ENCODE data around the gene DAGLB. TPM values are rescaled to one million over a fixed set of nuclear protein-coding genes. Genes with fewer than 3 reads are reported as not detected.
A peak's percentile ranks its signal among the peaks of the same experiment; 100 is the strongest.
"Not testable (repeated sequence)": the region's sequence is repeated elsewhere in the genome, so short reads cannot be mapped to it uniquely, and the experiment has no call there.

The DAGLB gene
- total RNA-seq, 1 experiment from 2014 or later = 9.9 TPM

GRCh38 chr7:6475433-6476186 lies 27.9 kb upstream of the DAGLB start:
- in situ Hi-C loops (cut with HindIII; ENCODE audit: low pct_unique_long_range_greater_than_20kb, low sequenced_read_pairs) = no loop called here
- no peak for DNase-seq (ENCODE audit: low read depth, low spot score)

GRCh38 chr7:6465862-6466261 lies 18.1 kb upstream of the DAGLB start:
- in situ Hi-C loops (cut with HindIII; ENCODE audit: low pct_unique_long_range_greater_than_20kb, low sequenced_read_pairs) = no loop called here
- no peak for DNase-seq (ENCODE audit: low read depth, low spot score)

GRCh38 chr7:6463609-6464008 lies 15.9 kb upstream of the DAGLB start:
- in situ Hi-C loops (cut with HindIII; ENCODE audit: low pct_unique_long_range_greater_than_20kb, low sequenced_read_pairs); DNase-seq (ENCODE audit: low read depth, low spot score): not testable (repeated sequence)

- in situ Hi-C loops (cut with HindIII; ENCODE audit: low pct_unique_long_range_greater_than_20kb, low sequenced_read_pairs) = no loop called here
- no peak for DNase-seq (ENCODE audit: low read depth, low spot score)
These were observed 14.3 kb upstream of the DAGLB start for GRCh38 chr7:6461946-6462550.

- no peak for DNase-seq (ENCODE audit: low read depth, low spot score)
- in situ Hi-C loops (cut with HindIII; ENCODE audit: low pct_unique_long_range_greater_than_20kb, low sequenced_read_pairs) = no loop called here
These were observed 13.3 kb upstream of the DAGLB start for GRCh38 chr7:6460990-6461584.

GRCh38 chr7:6460303-6460702 lies 12.5 kb upstream of the DAGLB start:
- in situ Hi-C loops (cut with HindIII; ENCODE audit: low pct_unique_long_range_greater_than_20kb, low sequenced_read_pairs) = no loop called here

GRCh38 chr7:6458676-6459075 lies 10.9 kb upstream of the DAGLB start:
- DNase-seq (ENCODE audit: low read depth, low spot score); in situ Hi-C loops (cut with HindIII; ENCODE audit: low pct_unique_long_range_greater_than_20kb, low sequenced_read_pairs): not testable (repeated sequence)

More at GRCh38 chr7:6460303-6460702, 12.5 kb upstream of the DAGLB start:
- DNase-seq (ENCODE audit: low read depth, low spot score) = no peak

- in situ Hi-C loops (cut with HindIII; ENCODE audit: low pct_unique_long_range_greater_than_20kb, low sequenced_read_pairs) = no loop called here
- no peak for DNase-seq (ENCODE audit: low read depth, low spot score)
These were observed 6.0 kb upstream of the DAGLB start for GRCh38 chr7:6453734-6454133.

GRCh38 chr7:6451224-6451705 lies 3.5 kb upstream of the DAGLB start:
- in situ Hi-C loops (cut with HindIII; ENCODE audit: low pct_unique_long_range_greater_than_20kb, low sequenced_read_pairs) = no loop called here
- no peak for DNase-seq (ENCODE audit: low read depth, low spot score)

GRCh38 chr7:6450591-6450990 lies 2.8 kb upstream of the DAGLB start:
- in situ Hi-C loops (cut with HindIII; ENCODE audit: low pct_unique_long_range_greater_than_20kb, low sequenced_read_pairs); DNase-seq (ENCODE audit: low read depth, low spot score): not testable (repeated sequence)

GRCh38 chr7:6449884-6450283 lies 2.1 kb upstream of the DAGLB start:
- DNase-seq (ENCODE audit: low read depth, low spot score); in situ Hi-C loops (cut with HindIII; ENCODE audit: low pct_unique_long_range_greater_than_20kb, low sequenced_read_pairs): not testable (repeated sequence)

GRCh38 chr7:6448943-6449543 lies 1.3 kb upstream of the DAGLB start:
- in situ Hi-C loops (cut with HindIII; ENCODE audit: low pct_unique_long_range_greater_than_20kb, low sequenced_read_pairs) = no loop called here
- no peak for DNase-seq (ENCODE audit: low read depth, low spot score)

- in situ Hi-C loops (cut with HindIII; ENCODE audit: low pct_unique_long_range_greater_than_20kb, low sequenced_read_pairs) = no loop called here
- DNase-seq (ENCODE audit: low read depth, low spot score) = peak; percentile 58
These were observed 745 bp downstream of the DAGLB start for GRCh38 chr7:6446838-6447580.

- in situ Hi-C loops (cut with HindIII; ENCODE audit: low pct_unique_long_range_greater_than_20kb, low sequenced_read_pairs) = no loop called here
- DNase-seq (ENCODE audit: low read depth, low spot score) = no peak
These were observed 3.1 kb downstream of the DAGLB start for GRCh38 chr7:6444516-6445269.

GRCh38 chr7:6443372-6443941 lies 4.3 kb downstream of the DAGLB start:
- DNase-seq (ENCODE audit: low read depth, low spot score) = no peak
- in situ Hi-C loops (cut with HindIII; ENCODE audit: low pct_unique_long_range_greater_than_20kb, low sequenced_read_pairs) = no loop called here

GRCh38 chr7:6442114-6442513 lies 5.6 kb downstream of the DAGLB start:
- no peak for DNase-seq (ENCODE audit: low read depth, low spot score)
- in situ Hi-C loops (cut with HindIII; ENCODE audit: low pct_unique_long_range_greater_than_20kb, low sequenced_read_pairs) = no loop called here

GRCh38 chr7:6440381-6440780 lies 7.4 kb downstream of the DAGLB start:
- in situ Hi-C loops (cut with HindIII; ENCODE audit: low pct_unique_long_range_greater_than_20kb, low sequenced_read_pairs) = no loop called here
- DNase-seq (ENCODE audit: low read depth, low spot score) = no peak

Data from SK-MEL-5 (cell line).